Stimulated activated naive CD4-positive, alpha-beta T cell treated with Interleukin-2 at 50 U/mL for 16 hours (primary cell): ENCODE data around the gene MAVS.
"Not testable (repeated sequence)": the region's sequence is repeated elsewhere in the genome, so short reads cannot be mapped to it uniquely, and the experiment has no call there.

Experiments used
- DNase-seq: peaks from one replicate; lab custom pipeline; 2025; lab: John Stamatoyannopoulos, UW

Gene MAVS

GRCh38 chr20:3888622-3889488 lies 42.2 kb downstream of the MAVS start, which contains the start of gene PANK2:
TSS of gene PANK2 (plus strand) at chr20:3889387.
- DNase-seq, result peak; percentile 96

- DNase-seq, result peak; percentile 19
These were observed 43.1 kb downstream of the MAVS start for GRCh38 chr20:3889489-3890397.

GRCh38 chr20:3890398-3890751 lies 43.7 kb downstream of the MAVS start:
- DNase-seq, result no peak

- DNase-seq, result no peak
These were observed 44.6 kb downstream of the MAVS start for GRCh38 chr20:3890999-3891929.

- DNase-seq, result no peak
These were observed 48.2 kb downstream of the MAVS start for GRCh38 chr20:3894796-3895195.

- no peak for DNase-seq
These were observed 49.7 kb downstream of the MAVS start for GRCh38 chr20:3896302-3896701.

GRCh38 chr20:3896853-3897583 lies 50.4 kb downstream of the MAVS start:
- DNase-seq, result no peak

- not testable (repeated sequence) for DNase-seq
These were observed 51.5 kb downstream of the MAVS start for GRCh38 chr20:3898181-3898580.

GRCh38 chr20:3898639-3899038 lies 52.0 kb downstream of the MAVS start:
- DNase-seq, result no peak

GRCh38 chr20:3900187-3900604 lies 53.6 kb downstream of the MAVS start:
- DNase-seq, result no peak

GRCh38 chr20:3901028-3901705 lies 54.5 kb downstream of the MAVS start:
- DNase-seq, result no peak

- DNase-seq, result no peak
These were observed 55.2 kb downstream of the MAVS start for GRCh38 chr20:3901706-3902440.

GRCh38 chr20:3902446-3902845 lies 55.8 kb downstream of the MAVS start:
- DNase-seq, result no peak

- no peak for DNase-seq
These were observed 57.6 kb downstream of the MAVS start for GRCh38 chr20:3904224-3904623.

- DNase-seq, result no peak
These were observed 58.2 kb downstream of the MAVS start for GRCh38 chr20:3904857-3905256.

GRCh38 chr20:3906744-3907721 lies 60.4 kb downstream of the MAVS start:
- DNase-seq, result peak; percentile 51

GRCh38 chr20:3908667-3909066 lies 62.0 kb downstream of the MAVS start:
- no peak for DNase-seq

- no peak for DNase-seq
These were observed 63.3 kb downstream of the MAVS start for GRCh38 chr20:3909952-3910366.

- DNase-seq, result no peak
These were observed 64.2 kb downstream of the MAVS start for GRCh38 chr20:3910853-3911252.
